B cell (primary cell): Measurements from ENCODE around the gene HP1BP3. TPM values are rescaled to one million over a fixed set of nuclear protein-coding genes. Genes with fewer than 3 reads are reported as not detected.

Experiments used
- ATAC-seq: fragments of 200-7000 bp; cut with Tn5 transposase; one replicate; pipeline ENCODE4 v1.10.0; 2021; ENCODE audit warnings: low read depth, mild to moderate bottlenecking, moderate number of reproducible peaks, moderate library complexity
- CTCF ChIA-PET: fragments of 350-600 bp; sonication (Branson Sonifier 250); formaldehyde crosslinking; loops from one replicate; lab custom pipeline; 2021; ENCODE audit warnings: antibody characterized with exemption, inconsistent platforms; lab: Charles Lee
- POLR2A ChIA-PET: fragments of 350-600 bp; sonication (Branson Sonifier 250); formaldehyde crosslinking; loops from one replicate; lab custom pipeline; 2021; ENCODE audit warnings: antibody characterized with exemption; lab: Charles Lee
- DNase-seq: peaks from one replicate; pipeline ENCODE4 v3.0.0; 2013
- H2AFZ ChIP-seq: 2 replicates; pipeline ENCODE4 v1.6.1; 2012; ENCODE audit warnings: mild to moderate bottlenecking, low read depth, low read length; ENCODE audit not compliant: insufficient read depth, poor library complexity, severe bottlenecking
- H3K27ac ChIP-seq, 2 donors: 1 replicate in 1 of 2; 2 replicates in 1 of 2; pipeline ENCODE4 v1.5.1; 2012 to 2013; ENCODE audit warnings: low read length in 2 of 2, mild to moderate bottlenecking in 2 of 2, moderate library complexity in 1 of 2
- H3K27me3 ChIP-seq, 4 experiments: fragments of 200-600 bp in 1 of 4; sonication (generic) in 1 of 4; replicated peaks in 1 of 4; 1 replicate in 2 of 4; 2 replicates in 2 of 4; pipeline versions ENCODE4 v1.6.1 to v1.7.0; 2013 to 2016; ENCODE audit warnings: low read length in 3 of 4, mild to moderate bottlenecking in 2 of 4, mixed read lengths in 1 of 4, moderate library complexity in 1 of 4; ENCODE audit not compliant: insufficient read depth in 4 of 4, control insufficient read depth in 3 of 4; ENCODE audit errors: control extremely low read depth in 1 of 4
- H3K36me3 ChIP-seq, 2 experiments: replicated peaks in 1 of 2; 1 replicate in 1 of 2; 2 replicates in 1 of 2; pipeline versions ENCODE4 v1.6.1 to v1.7.1; 2013; ENCODE audit warnings: low read length in 1 of 2; ENCODE audit not compliant: insufficient read depth in 2 of 2, control insufficient read depth in 1 of 2; ENCODE audit errors: control extremely low read depth in 1 of 2, extremely low read depth in 1 of 2
- H3K4me1 ChIP-seq, 2 donors: fragments of 200-600 bp in 1 of 2; sonication (generic) in 1 of 2; 1 replicate in 1 of 2; 2 replicates in 1 of 2; pipeline versions ENCODE4 v1.5.1 to v1.6.1; 2013 to 2017; ENCODE audit warnings: low read length in 2 of 2; ENCODE audit not compliant: control insufficient read depth in 2 of 2, insufficient read depth in 2 of 2
- H3K4me2 ChIP-seq: replicated peaks from 2 replicates; pipeline ENCODE3; 2012; ENCODE audit warnings: mild to moderate bottlenecking, low read depth, low read length; ENCODE audit not compliant: poor library complexity, severe bottlenecking
- H3K4me3 ChIP-seq, 5 experiments: fragments of 200-600 bp in 1 of 5; sonication (generic) in 1 of 5; 1 replicate in 3 of 5; 2 replicates in 2 of 5; pipeline versions ENCODE4 v1.5.1 to v1.7.0; 2011 to 2016; ENCODE audit warnings: low read length in 4 of 5, mild to moderate bottlenecking in 4 of 5, low read depth in 2 of 5, control low read depth in 1 of 5, moderate library complexity in 1 of 5; ENCODE audit not compliant: insufficient read depth in 1 of 5; ENCODE audit errors: control extremely low read depth in 1 of 5, extremely low read depth in 1 of 5
- H3K79me2 ChIP-seq: fragments of 200-600 bp; sonication (generic); one replicate; pipeline ENCODE4 v1.6.0; 2016; ENCODE audit warnings: low read length; ENCODE audit not compliant: control insufficient read depth, insufficient read depth
- H3K9ac ChIP-seq: fragments of 200-600 bp; sonication (generic); 2 replicates; pipeline ENCODE4 v1.6.1; 2017; ENCODE audit warnings: mild to moderate bottlenecking, low read length, moderate library complexity
- H3K9me3 ChIP-seq, 3 donors: one replicate each; pipeline versions ENCODE4 v1.6.1 to v1.7.1; 2013; ENCODE audit warnings: low read length in 2 of 3; ENCODE audit not compliant: control insufficient read depth in 2 of 3, insufficient read depth in 1 of 3; ENCODE audit errors: control extremely low read depth in 1 of 3
- H4K20me1 ChIP-seq: 2 replicates; pipeline ENCODE4 v1.6.0; 2012; ENCODE audit warnings: mild to moderate bottlenecking, low read length; ENCODE audit not compliant: insufficient read depth, control insufficient read depth, poor library complexity, severe bottlenecking
- H3K27ac Mint-ChIP-seq: one replicate; pipeline ENCODE4 v1.8.0; 2021; ENCODE audit warnings: mixed read lengths
- H3K27me3 Mint-ChIP-seq: one replicate; pipeline ENCODE4 v1.8.0; 2021; ENCODE audit warnings: mixed read lengths
- H3K4me1 Mint-ChIP-seq: one replicate; pipeline ENCODE4 v1.8.0; 2021; ENCODE audit warnings: mixed read lengths
- H3K4me3 Mint-ChIP-seq: one replicate; pipeline ENCODE4 v1.8.0; 2021; ENCODE audit warnings: mixed read lengths
- H3K9me3 Mint-ChIP-seq: one replicate; pipeline ENCODE4 v1.8.0; 2022; ENCODE audit warnings: mixed read lengths; ENCODE audit not compliant: insufficient read depth
- CTCF ChIP-seq: fragments of 200-600 bp; IDR thresholded peaks from one replicate; pipeline ENCODE4 v1.8.0; 2022; ENCODE audit warnings: antibody characterized with exemption, mild to moderate bottlenecking
- EZH2 ChIP-seq: IDR thresholded peaks from 2 replicates; pipeline ENCODE4 v1.6.1; 2012; ENCODE audit warnings: borderline replicate concordance, low read depth, mild to moderate bottlenecking, moderate library complexity, low read length; ENCODE audit not compliant: insufficient read depth, poor library complexity, severe bottlenecking
- WGBS: methylation state at CpG from one replicate; pipeline ENCODE4 v1.1.5; 2013; ENCODE audit warnings: missing lambda C conversion rate; ENCODE audit not compliant: insufficient coverage; 5-methylcytosine and 5-hydroxymethylcytosine counted together
- intact Hi-C: fragments of 100-400 bp; cut with micrococcal nuclease; formaldehyde crosslinking; loops from one replicate; pipeline ENCODE4 v1.10.0; 2022
- polyA plus RNA-seq: library from polyadenylated mRNA; depleted of rRNA; stranded (reverse); fragments of >200 nt; gene quantifications from 2 replicates; pipeline ENCODE4 v1.2.3, GENCODE V29; 2012
- total RNA-seq, 2 donors: library from RNA; stranded (reverse); fragments of 120-200 nt in 1 of 2; gene quantifications; 1 replicate in 1 of 2; 2 replicates in 1 of 2; pipeline versions ENCODE4 v1.2.3 to v1.2.4, GENCODE V29; 2013 to 2022

HP1BP3 gene
- total and polyA plus RNA-seq, 2 donors (not counting 1 experiment from before 2014, with no cell fraction given): 147 to 303 TPM

DNA sequence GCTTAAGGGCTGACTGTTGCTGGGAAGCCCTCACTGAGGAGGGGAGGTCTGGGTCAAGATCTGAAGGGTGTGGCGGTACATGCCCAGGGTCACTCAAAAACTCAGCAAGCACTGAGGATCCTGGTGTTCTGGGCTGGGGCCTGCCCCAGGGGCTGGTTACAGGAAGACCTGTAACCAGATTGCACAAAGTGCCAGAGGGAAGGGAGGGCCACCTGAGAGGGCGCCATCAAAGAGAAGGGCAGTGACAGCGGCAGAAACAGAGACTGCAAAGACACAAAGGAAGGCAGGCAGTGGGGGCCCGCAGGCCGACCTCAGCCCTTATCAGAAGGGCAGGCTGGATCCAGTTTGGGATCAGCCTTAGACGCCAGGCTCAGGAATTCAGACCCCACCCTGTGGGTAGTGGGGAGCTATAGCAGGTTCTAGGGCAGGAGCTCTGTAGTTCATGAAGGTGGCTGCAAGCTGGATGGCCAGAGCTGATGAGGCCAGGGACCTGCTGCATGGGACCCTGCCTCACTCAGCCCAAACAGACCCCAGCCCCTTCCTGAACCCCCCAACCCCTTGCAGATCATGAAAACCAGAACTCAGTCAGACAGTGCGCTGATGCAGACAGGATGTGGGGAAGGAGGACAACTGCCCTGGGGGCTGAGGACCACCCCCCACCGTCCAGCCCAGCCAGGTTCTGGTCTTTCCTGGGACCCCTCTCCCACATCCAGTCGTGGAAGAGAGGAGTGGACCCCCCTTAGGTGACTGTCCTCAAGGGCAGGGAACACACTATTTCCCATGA lies 58.5 kb downstream of the HP1BP3 start:
- POLR2A ChIA-PET: no interaction called here
- no peak overlapping the region for H3K27ac Mint-ChIP-seq
- H3K79me2 ChIP-seq: no peaks in the 10 kb centered on the region

More for the DNA sequence above, 58.5 kb downstream of the HP1BP3 start:
- H3K9me3 Mint-ChIP-seq: no peaks in the 10 kb centered on the region
- intact Hi-C loops: no loop called here
- ATAC-seq (no peak), DNase-seq (peak; percentile 11)
- TF ChIP-seq CTCF (no peak), EZH2 (no peak)
- H3K4me1 ChIP-seq: peaks cover 23 to 26% of the 10 kb centered on the region in 2 donors
- no peak overlapping the region for H2AFZ ChIP-seq
- H4K20me1 ChIP-seq: no peaks in the 10 kb centered on the region
- H3K27me3 ChIP-seq: peaks cover 0 to 33% (median 13%) of the 10 kb centered on the region in 4 experiments
- no peak overlapping the region for H3K27ac ChIP-seq
- peaks cover 13% of the 10 kb centered on the region for H3K27me3 Mint-ChIP-seq
- CTCF ChIA-PET: interaction anchor here (1.3 kb wide), 1 partner anchor 32 kb away, joined by 6 read pairs; no protein-coding TSS in a partner anchor
- no peak overlapping the region for H3K9ac ChIP-seq
- no peaks in the 10 kb centered on the region for H3K36me3 ChIP-seq
- no peak overlapping the region for H3K4me2 ChIP-seq
- 81% methylated on average over 6 of the region's 9 CpGs for WGBS
- H3K4me3 Mint-ChIP-seq: no peak overlapping the region
- H3K4me1 Mint-ChIP-seq: peaks cover 16% of the 10 kb centered on the region
- peaks cover 0 to 4% (median 0%) of the 10 kb centered on the region in 3 donors for H3K9me3 ChIP-seq
- H3K4me3 ChIP-seq: no peak overlapping the region
